ENCODE data around the gene GRM7.

The GRM7 gene

GRCh38 chr3:7739754-7740153 is 878.8 kb downstream of the GRM7 start:
- TF ChIP-seq CTCF (IDR thresholded peaks at IDR 0.05; ENCODE audit: low read depth, low read length) = no peak
- no peak overlapping the region for H3K4me3 ChIP-seq (ENCODE audit: low read depth, low read length)
- no peak for DNase-seq
- no peaks in the 10 kb centered on the region for H3K4me1 ChIP-seq
- no peaks in the 10 kb centered on the region for H3K36me3 ChIP-seq
- H3K9me3 ChIP-seq = no peaks in the 10 kb centered on the region
- H3K27me3 ChIP-seq = no peaks in the 10 kb centered on the region

GRCh38 chr3:7740458-7740857 is 879.5 kb downstream of the GRM7 start:
- no peak for TF ChIP-seq CTCF (IDR thresholded peaks at IDR 0.05; ENCODE audit: low read depth, low read length)
- no peak for DNase-seq
- Histone ChIP-seq H3K27me3 (no peaks in the 10 kb centered on the region), H3K4me1 (no peaks in the 10 kb centered on the region), H3K9me3 (no peaks in the 10 kb centered on the region), H3K36me3 (no peaks in the 10 kb centered on the region), H3K4me3 (ENCODE audit: low read depth, low read length) (no peak overlapping the region)

DNA sequence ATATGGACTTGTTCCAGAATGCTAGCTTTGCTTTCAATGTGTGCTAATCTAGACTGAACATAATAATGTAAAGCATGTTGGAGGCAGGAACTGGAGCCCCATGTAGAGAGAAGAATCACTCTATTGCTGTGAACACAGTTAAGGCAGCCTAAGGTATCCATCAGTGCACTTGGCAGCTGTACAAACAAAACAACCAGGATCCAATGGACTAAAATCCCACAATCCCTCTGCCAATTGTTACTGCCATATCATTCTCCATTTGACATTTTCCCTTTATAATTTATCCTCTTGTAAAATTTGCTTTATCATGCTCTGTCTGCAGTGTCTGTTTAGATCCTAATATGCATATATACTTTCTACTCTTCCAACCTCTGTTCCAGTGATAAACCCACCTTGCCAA is 883.9 kb downstream of the GRM7 start:
- H3K36me3 ChIP-seq = no peaks in the 10 kb centered on the region
- no peak for DNase-seq
- H3K4me3 ChIP-seq (ENCODE audit: low read depth, low read length) = no peak overlapping the region
- no peaks in the 10 kb centered on the region for H3K4me1 ChIP-seq
- H3K27me3 ChIP-seq = no peaks in the 10 kb centered on the region
- no peaks in the 10 kb centered on the region for H3K9me3 ChIP-seq
- TF ChIP-seq CTCF (IDR thresholded peaks at IDR 0.05; ENCODE audit: low read depth, low read length) = no peak

GRCh38 chr3:7745711-7746110 is 884.8 kb downstream of the GRM7 start:
- DNase-seq = no peak
- no peak for TF ChIP-seq CTCF (IDR thresholded peaks at IDR 0.05; ENCODE audit: low read depth, low read length)
- no peak overlapping the region for H3K4me3 ChIP-seq (ENCODE audit: low read depth, low read length)
- no peaks in the 10 kb centered on the region for H3K9me3 ChIP-seq
- H3K27me3 ChIP-seq = no peaks in the 10 kb centered on the region
- no peaks in the 10 kb centered on the region for H3K4me1 ChIP-seq
- no peaks in the 10 kb centered on the region for H3K36me3 ChIP-seq

DNA sequence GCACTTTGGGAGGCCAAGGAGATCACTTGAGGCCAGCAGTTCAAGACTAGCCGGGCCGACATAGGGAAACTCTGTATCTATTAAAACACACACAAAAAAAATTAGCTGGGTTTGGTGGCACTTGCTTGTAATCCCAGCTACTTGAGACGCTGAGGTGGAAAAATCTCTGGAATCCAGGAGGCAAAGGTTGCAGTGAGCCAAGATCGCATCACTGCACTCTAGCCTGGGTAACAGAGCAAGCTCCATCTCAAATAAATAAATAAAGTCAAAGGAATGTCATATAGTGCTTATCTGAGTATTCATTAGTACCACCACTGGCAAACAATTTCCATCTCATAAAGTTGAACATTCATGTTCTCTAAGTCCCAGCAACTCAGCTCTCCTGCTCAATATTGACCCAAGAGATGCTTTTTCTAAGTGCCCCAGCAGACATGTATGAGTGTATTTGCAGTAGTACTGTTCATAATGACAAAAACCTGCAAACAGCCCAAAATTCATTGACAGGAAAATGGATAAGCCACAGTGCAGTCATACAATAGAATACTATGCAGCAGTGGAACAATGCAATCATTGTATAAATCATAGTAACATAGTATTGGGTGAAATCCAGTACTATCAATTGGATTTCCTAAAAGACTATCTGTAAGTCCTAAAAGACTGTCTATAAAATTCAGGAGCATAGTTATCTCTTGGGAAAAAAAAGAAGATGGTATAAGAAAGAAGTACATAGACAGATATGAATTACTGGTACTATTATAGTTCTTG is 889.2 kb downstream of the GRM7 start:
- no peaks in the 10 kb centered on the region for H3K9me3 ChIP-seq
- H3K4me3 ChIP-seq (ENCODE audit: low read depth, low read length) = no peak overlapping the region
- no peaks in the 10 kb centered on the region for H3K4me1 ChIP-seq
- TF ChIP-seq CTCF (IDR thresholded peaks at IDR 0.05; ENCODE audit: low read depth, low read length) = no peak
- H3K27me3 ChIP-seq = no peaks in the 10 kb centered on the region
- no peak for DNase-seq
- H3K36me3 ChIP-seq = no peaks in the 10 kb centered on the region

- no peaks in the 10 kb centered on the region for H3K9me3 ChIP-seq
- no peak for DNase-seq
- no peaks in the 10 kb centered on the region for H3K27me3 ChIP-seq
- H3K36me3 ChIP-seq = no peaks in the 10 kb centered on the region
- TF ChIP-seq CTCF (IDR thresholded peaks at IDR 0.05; ENCODE audit: low read depth, low read length) = no peak
- no peaks in the 10 kb centered on the region for H3K4me1 ChIP-seq
- H3K4me3 ChIP-seq (ENCODE audit: low read depth, low read length) = no peak overlapping the region
Observed at GRCh38 chr3:7752005-7752404, 891.1 kb downstream of the GRM7 start.
